ENCODE measurements around the gene ABCC8. TPM values are rescaled to one million over a fixed set of nuclear protein-coding genes. Genes with fewer than 3 reads are reported as not detected.
A peak's percentile ranks its signal among the peaks of the same experiment; 100 is the strongest.

Gene ABCC8
- total and polyA plus RNA-seq, 9 of the 15 experiments (the other 6 are each of a cell fraction or from before 2014, with no cell fraction given) = not detected

GRCh38 chr11:17353821-17354600 lies 122.6 kb downstream of the ABCC8 start (continued):
- TF ChIP-seq ATF4 (CRISPR knock-in tag; IDR thresholded peaks at IDR 0.05) (no peak), IRF9 (tag; IDR thresholded peaks at IDR 0.05) (no peak), ZNF830 (CRISPR knock-in tag; IDR thresholded peaks at IDR 0.05) (no peak)

- peak overlapping the region; percentile 63 for H3K4me3 ChIP-seq
- H3K27ac ChIP-seq (ENCODE audit: extremely low read depth, low read depth, low read length) = peak overlapping the region; percentile 74
- H3K79me2 ChIP-seq (ENCODE audit: control insufficient read depth, insufficient read depth, low read length) = peaks cover 54% of the 10 kb centered on the region
- in situ Hi-C loops (cut with MboI) = no loop called here
- POLR2A ChIA-PET = interaction anchor here (0.6 to 1.6 kb wide), 9 partner anchors 8 to 277 kb away, joined by 3 to 5 read pairs (median 4); no protein-coding TSS in a partner anchor
- FAIRE-seq (peak; percentile 80), ATAC-seq (peak; percentile 80), DNase-seq (ENCODE audit: extremely low read depth in 1 of 4, low spot score in 3 of 4) (peak; percentile 58 to 89 (median 66))
- H3K9me1 ChIP-seq (ENCODE audit: control insufficient read depth, insufficient read depth, low read length) = no peaks in the 10 kb centered on the region
- CTCF ChIA-PET (ENCODE audit: low intra/inter-chr PET ratio) = no interaction called here
- peaks cover 26% of the 10 kb centered on the region; the same call in 2 of the 3 replicates for H3K36me3 ChIP-seq (ENCODE audit: control insufficient read depth, insufficient read depth, low read length)
- H4K20me1 ChIP-seq (replicated peaks; ENCODE audit: control insufficient read depth, insufficient read depth, low read length) = no peaks in the 10 kb centered on the region
- no peaks in the 10 kb centered on the region for H3K27me3 ChIP-seq (ENCODE audit: control insufficient read depth in 2 of 2, insufficient read depth in 2 of 2, low read length in 2 of 2)
- under 1% methylated on average over 55 of the region's 69 CpGs for WGBS (ENCODE audit: insufficient coverage, low coverage, missing lambda C conversion rate)
- peaks cover 7 to 25% of the 10 kb centered on the region in 2 experiments; a peak in 4 of 5 replicates for H3K4me1 ChIP-seq (replicated peaks in 1 of 2; ENCODE audit: control insufficient read depth in 2 of 2, insufficient read depth in 2 of 2, low read length in 2 of 2)
- H2AFZ ChIP-seq (ENCODE audit: low read depth, low read length) = peak overlapping the region; percentile 88
- peak overlapping the region; percentile 83 for H3K4me2 ChIP-seq (ENCODE audit: insufficient read depth, low read length)
- TSS peak; percentile 90 for BruUV-seq (replicated peaks)
- H3K9me3 ChIP-seq (replicated peaks; ENCODE audit: control insufficient read depth, insufficient read depth, low read depth, low read length) = peaks cover 2% of the 10 kb centered on the region; the same call in 1 of the 2 replicates
- intact Hi-C loops (cut with micrococcal nuclease) = loop anchor here (2.0 kb wide), 2 partner anchors 76 to 122 kb away; partner anchors contain the start of gene NUCB2
- peak overlapping the region; percentile 79 to 92 for H3K9ac ChIP-seq (ENCODE audit: insufficient read depth in 1 of 2, low read depth in 2 of 2, low read length in 2 of 2)
- TF ChIP-seq HDAC6 (IDR thresholded peaks at IDR 0.05; ENCODE audit: low read depth, low read length) = no peak
- peak; percentile 15; the same call in 1 of the 2 replicates for TF ChIP-seq VEZF1 (CRISPR knock-in tag; IDR thresholded peaks at IDR 0.05)
Measured at GRCh38 chr11:17352950-17353820, 123.5 kb downstream of the ABCC8 start.
